Right kidney (tissue), 9 donors: ENCODE data around the gene RGCC.
"Not testable (repeated sequence)": the region's sequence is repeated elsewhere in the genome, so short reads cannot be mapped to it uniquely, and the experiment has no call there.

Experiments used
- DNase-seq: peaks from one replicate; pipeline ENCODE4 v3.0.0-alpha.2; 2016
- long read RNA-seq, 8 donors: transcript quantifications; one replicate each; lab custom pipeline, GENCODE V29; 2026

Gene RGCC
- long read RNA-seq, donor 1, transcript RGCC-201 (5 exons, 960 nt), result major isoform, 18 of 18 reads
- long read RNA-seq, donor 1, partial matches to known transcripts, result 0 of 18 reads
- long read RNA-seq, donor 1, other reads (novel, unspliced or antisense), result 0 of 18 reads
- long read RNA-seq, donor 2, result 0 reads
- long read RNA-seq, donor 3, transcript RGCC-201 (5 exons, 960 nt), result major isoform, 6 of 6 reads
- long read RNA-seq, donor 3, partial matches to known transcripts, result 0 of 6 reads
- long read RNA-seq, donor 3, other reads (novel, unspliced or antisense), result 0 of 6 reads
- long read RNA-seq, donor 4, transcript RGCC-201 (5 exons, 960 nt), result major isoform, 7 of 7 reads
- long read RNA-seq, donor 4, partial matches to known transcripts, result 0 of 7 reads
- long read RNA-seq, donor 4, other reads (novel, unspliced or antisense), result 0 of 7 reads
- long read RNA-seq, donor 5, transcript RGCC-201 (5 exons, 960 nt), result major isoform, 10 of 10 reads
- long read RNA-seq, donor 5, partial matches to known transcripts, result 0 of 10 reads
- long read RNA-seq, donor 5, other reads (novel, unspliced or antisense), result 0 of 10 reads
- long read RNA-seq, donor 6, transcript RGCC-201 (5 exons, 960 nt), result major isoform, 9 of 9 reads
- long read RNA-seq, donor 6, partial matches to known transcripts, result 0 of 9 reads
- long read RNA-seq, donor 6, other reads (novel, unspliced or antisense), result 0 of 9 reads
- long read RNA-seq, donor 7, transcript RGCC-201 (5 exons, 960 nt), result major isoform, 8 of 8 reads
- long read RNA-seq, donor 7, partial matches to known transcripts, result 0 of 8 reads
- long read RNA-seq, donor 7, other reads (novel, unspliced or antisense), result 0 of 8 reads
- long read RNA-seq, donor 8, transcript RGCC-201 (5 exons, 960 nt), result major isoform, 10 of 10 reads
- long read RNA-seq, donor 8, partial matches to known transcripts, result 0 of 10 reads
- long read RNA-seq, donor 8, other reads (novel, unspliced or antisense), result 0 of 10 reads

GRCh38 chr13:41456768-41457588 lies at the start of gene RGCC:
RGCC (plus strand) TSS chr13:41457550; CDS start chr13:41457708, 158 bp downstream.
- peak; percentile 72 for DNase-seq

GRCh38 chr13:41408121-41408520 lies 49.2 kb upstream of the RGCC start:
- DNase-seq, result no peak

- no peak for DNase-seq
Observed at GRCh38 chr13:41408746-41409145, 48.6 kb upstream of the RGCC start.

- DNase-seq, result no peak
Observed at GRCh38 chr13:41409611-41410010, 47.7 kb upstream of the RGCC start.

GRCh38 chr13:41411060-41411459 lies 46.3 kb upstream of the RGCC start:
- DNase-seq, result no peak

GRCh38 chr13:41411522-41411921 lies 45.8 kb upstream of the RGCC start:
- no peak for DNase-seq

- no peak for DNase-seq
Observed at GRCh38 chr13:41413872-41414271, 43.5 kb upstream of the RGCC start.

- no peak for DNase-seq
Observed at GRCh38 chr13:41416276-41416675, 41.1 kb upstream of the RGCC start.

GRCh38 chr13:41418027-41418426 lies 39.3 kb upstream of the RGCC start:
- no peak for DNase-seq

GRCh38 chr13:41418731-41419130 lies 38.6 kb upstream of the RGCC start:
- DNase-seq, result no peak

GRCh38 chr13:41419206-41419605 lies 38.1 kb upstream of the RGCC start:
- no peak for DNase-seq

- DNase-seq, result no peak
Observed at GRCh38 chr13:41420146-41420545, 37.2 kb upstream of the RGCC start.

GRCh38 chr13:41421330-41421729 lies 36.0 kb upstream of the RGCC start:
- not testable (repeated sequence) for DNase-seq

- DNase-seq, result not testable (repeated sequence)
Observed at GRCh38 chr13:41421983-41422382, 35.4 kb upstream of the RGCC start.

- not testable (repeated sequence) for DNase-seq
Observed at GRCh38 chr13:41423259-41423658, 34.1 kb upstream of the RGCC start.

- not testable (repeated sequence) for DNase-seq
Observed at GRCh38 chr13:41424675-41425074, 32.7 kb upstream of the RGCC start.

- no peak for DNase-seq
Observed at GRCh38 chr13:41426047-41426446, 31.3 kb upstream of the RGCC start.

GRCh38 chr13:41427666-41428065 lies 29.7 kb upstream of the RGCC start:
- no peak for DNase-seq

- no peak for DNase-seq
Observed at GRCh38 chr13:41428155-41428554, 29.2 kb upstream of the RGCC start.

- not testable (repeated sequence) for DNase-seq
Observed at GRCh38 chr13:41434030-41434429, 23.3 kb upstream of the RGCC start.

GRCh38 chr13:41434831-41435520 lies 22.4 kb upstream of the RGCC start:
- no peak for DNase-seq

GRCh38 chr13:41443969-41444368 lies 13.4 kb upstream of the RGCC start:
- DNase-seq, result no peak
